Subcutaneous abdominal adipose tissue (tissue), 5 donors: ENCODE results near the gene EHF.

Experiments
- H3K27ac ChIP-seq: one replicate; pipeline ENCODE4 v1.7.0; 2013; ENCODE audit warnings: low read depth, mild to moderate bottlenecking, inconsistent platforms, low read length, moderate library complexity
- H3K27me3 ChIP-seq, 5 donors: one replicate each; pipeline ENCODE4 v1.7.0; 2013; ENCODE audit warnings: low read length in 5 of 5, inconsistent platforms in 1 of 5; ENCODE audit not compliant: control insufficient read depth in 5 of 5, insufficient read depth in 4 of 5
- H3K36me3 ChIP-seq, 5 donors: one replicate each; pipeline ENCODE4 v1.7.0; 2013; ENCODE audit warnings: low read length in 5 of 5; ENCODE audit not compliant: control insufficient read depth in 5 of 5, insufficient read depth in 5 of 5
- H3K4me1 ChIP-seq, 5 donors: one replicate each; pipeline ENCODE4 v1.7.0; 2013; ENCODE audit warnings: low read length in 5 of 5, mild to moderate bottlenecking in 3 of 5, moderate library complexity in 1 of 5; ENCODE audit not compliant: control insufficient read depth in 5 of 5, insufficient read depth in 5 of 5
- H3K4me3 ChIP-seq, 5 donors: one replicate each; pipeline ENCODE4 v1.7.0; 2013; ENCODE audit warnings: low read length in 5 of 5, low read depth in 1 of 5
- H3K9ac ChIP-seq, 5 donors: one replicate each; pipeline ENCODE4 v1.7.0; 2013; ENCODE audit warnings: low read length in 5 of 5, mild to moderate bottlenecking in 4 of 5, moderate library complexity in 3 of 5
- H3K9me3 ChIP-seq, 5 donors: one replicate each; pipeline ENCODE4 v1.7.0; 2013; ENCODE audit warnings: low read length in 5 of 5; ENCODE audit not compliant: control insufficient read depth in 5 of 5
- donor health status: healthy.
- donor health status: healthy.
- donor health status: healthy.
- donor health status: healthy.
- donor health status: healthy.

Gene EHF

DNA sequence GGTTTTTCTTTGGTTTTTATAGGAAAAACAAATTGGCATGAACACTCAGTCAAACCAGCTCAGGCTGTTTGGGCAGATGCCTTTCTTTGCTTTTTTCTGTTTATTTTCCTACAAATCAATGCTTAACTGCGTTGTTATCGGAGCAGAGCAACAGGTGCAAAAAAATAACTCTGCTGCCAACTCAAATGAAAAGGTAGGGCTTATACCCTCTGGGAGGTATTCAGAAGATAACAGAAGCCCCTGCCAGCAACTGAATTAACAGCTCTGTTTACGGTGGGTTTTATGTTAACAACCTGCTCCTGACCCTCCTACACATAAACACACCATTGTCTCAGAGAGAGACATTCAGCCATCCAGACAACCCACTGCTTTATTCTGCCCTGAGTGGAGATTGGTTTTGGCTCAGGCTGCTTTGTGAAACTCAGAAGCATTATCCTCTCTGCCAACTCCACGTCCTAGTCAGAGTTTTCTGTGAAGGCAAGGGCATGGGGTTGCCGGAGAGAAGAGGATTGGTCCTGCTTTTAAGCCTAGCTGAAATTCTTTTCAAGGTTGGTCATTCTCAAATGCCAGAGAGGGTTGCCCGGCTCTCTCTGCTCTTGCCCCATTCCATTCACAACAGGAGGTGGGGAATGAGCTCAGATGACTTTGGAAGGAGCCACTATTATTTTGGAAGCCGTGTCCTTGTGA lies 11.4 kb downstream of the EHF start:
- peak overlapping the region in 1 of 5 donors; percentile 1 for H3K9ac ChIP-seq

DNA sequence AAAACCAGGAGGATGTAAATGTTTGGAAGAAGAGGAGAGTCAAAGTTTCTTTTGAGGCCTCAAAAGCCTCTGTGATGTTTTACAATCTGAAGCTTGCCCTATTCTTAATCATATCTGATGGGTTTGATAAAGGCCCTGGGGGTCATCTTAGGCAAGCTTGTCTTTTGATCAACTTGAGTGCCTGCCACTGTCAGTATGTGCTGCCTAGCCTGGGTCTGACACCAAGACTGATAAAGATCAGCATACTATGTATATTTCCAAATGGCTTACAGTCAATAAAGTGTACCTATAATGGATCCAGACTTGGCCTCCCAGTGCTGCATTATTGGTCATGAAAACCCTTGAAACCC lies 12.7 kb downstream of the EHF start:
- H3K4me1 ChIP-seq, result peaks cover 4 to 33% (median 27%) of the 10 kb centered on the region in 5 donors
- H3K36me3 ChIP-seq, result no peaks in the 10 kb centered on the region
- H3K27ac ChIP-seq, result peak overlapping the region; percentile 67
- H3K4me3 ChIP-seq, result no peak overlapping the region
- H3K27me3 ChIP-seq, result no peaks in the 10 kb centered on the region
- H3K9me3 ChIP-seq, result no peaks in the 10 kb centered on the region
- H3K9ac ChIP-seq, result no peak overlapping the region

More for the DNA sequence above, 11.4 kb downstream of the EHF start:
- H3K27me3 ChIP-seq, result no peaks in the 10 kb centered on the region
- H3K4me3 ChIP-seq, result no peak overlapping the region
- H3K9me3 ChIP-seq, result no peaks in the 10 kb centered on the region
- peak overlapping the region; percentile 67 for H3K27ac ChIP-seq
- no peaks in the 10 kb centered on the region for H3K36me3 ChIP-seq
- peaks cover 4 to 32% (median 24%) of the 10 kb centered on the region in 5 donors for H3K4me1 ChIP-seq

DNA sequence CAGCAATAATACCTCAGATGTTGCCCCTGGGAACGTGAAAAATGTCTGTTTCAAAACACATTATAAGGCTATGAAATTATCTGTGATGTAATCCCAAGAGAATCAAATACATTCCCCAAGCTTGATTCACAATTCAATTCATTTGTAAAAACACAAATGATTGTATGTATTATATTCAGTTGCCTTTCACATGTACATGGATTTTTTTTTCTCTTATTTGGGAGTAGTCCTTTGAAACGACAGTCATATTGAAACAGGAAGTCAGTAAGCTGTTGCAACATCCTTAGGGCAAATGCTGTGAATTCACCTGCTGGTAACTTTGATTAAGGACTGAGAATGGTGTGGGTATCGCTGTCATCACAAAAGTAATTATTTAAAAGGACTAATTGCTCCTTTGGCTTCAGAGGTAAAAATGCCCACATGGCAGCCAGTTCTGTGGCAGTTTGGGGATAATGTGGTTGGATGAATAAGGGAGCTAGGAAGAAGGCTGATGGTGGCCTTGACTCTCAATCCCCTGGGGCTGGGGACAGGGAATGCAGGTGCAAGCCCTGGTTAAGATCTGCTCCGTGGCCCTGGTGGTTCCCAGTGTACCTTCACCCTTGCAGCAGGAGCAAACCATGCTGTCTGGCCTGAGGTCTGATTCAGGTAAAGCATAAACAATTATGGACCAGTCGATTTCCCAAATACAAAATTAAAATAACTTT lies 13.2 kb downstream of the EHF start:
- Histone ChIP-seq H3K27ac (peak overlapping the region; percentile 67), H3K9ac (no peak overlapping the region), H3K36me3 (no peaks in the 10 kb centered on the region), H3K4me1 (peaks cover 4 to 33% (median 27%) of the 10 kb centered on the region in 5 donors), H3K4me3 (no peak overlapping the region), H3K27me3 (no peaks in the 10 kb centered on the region), H3K9me3 (no peaks in the 10 kb centered on the region)

- H3K9me3 ChIP-seq, result no peaks in the 10 kb centered on the region
- H3K27me3 ChIP-seq, result no peaks in the 10 kb centered on the region
- H3K4me3 ChIP-seq, result no peak overlapping the region
- H3K27ac ChIP-seq, result peak overlapping the region; percentile 67
- peaks cover 4 to 34% (median 27%) of the 10 kb centered on the region in 5 donors for H3K4me1 ChIP-seq
- H3K9ac ChIP-seq, result no peak overlapping the region
- no peaks in the 10 kb centered on the region for H3K36me3 ChIP-seq
Observed at GRCh38 chr11:34634694-34635062, 13.8 kb downstream of the EHF start.

- Histone ChIP-seq H3K9me3 (no peaks in the 10 kb centered on the region), H3K27ac (no peak overlapping the region), H3K4me1 (peaks cover 4 to 48% (median 40%) of the 10 kb centered on the region in 5 donors), H3K36me3 (no peaks in the 10 kb centered on the region), H3K9ac (no peak overlapping the region), H3K27me3 (no peaks in the 10 kb centered on the region), H3K4me3 (no peak overlapping the region)
Observed at GRCh38 chr11:34636127-34636526, 15.2 kb downstream of the EHF start.

GRCh38 chr11:34637303-34637702 lies 16.4 kb downstream of the EHF start:
- Histone ChIP-seq H3K4me3 (no peak overlapping the region), H3K27me3 (no peaks in the 10 kb centered on the region), H3K9me3 (no peaks in the 10 kb centered on the region), H3K27ac (no peak overlapping the region), H3K36me3 (no peaks in the 10 kb centered on the region), H3K4me1 (peaks cover 4 to 54% (median 41%) of the 10 kb centered on the region in 5 donors), H3K9ac (no peak overlapping the region)

DNA sequence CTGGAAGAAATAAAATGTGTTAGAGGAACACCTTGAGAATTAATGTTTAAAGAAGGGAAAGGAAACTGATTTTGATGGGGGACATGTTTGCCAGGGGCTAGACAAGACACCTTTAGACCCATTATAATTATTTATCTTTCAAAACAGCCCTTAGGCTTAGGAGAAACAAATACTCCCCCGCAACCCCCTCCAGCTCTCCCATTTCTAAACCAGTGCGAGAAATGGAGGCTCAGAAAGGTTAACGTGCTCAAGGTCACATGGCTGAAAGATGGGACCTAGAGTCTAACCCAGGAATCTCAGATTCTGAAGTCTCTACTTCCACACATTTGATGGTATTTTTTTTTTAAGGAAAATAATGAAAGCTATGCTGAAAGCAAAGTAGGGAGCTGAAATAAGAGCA lies 18.0 kb downstream of the EHF start:
- Histone ChIP-seq H3K36me3 (no peaks in the 10 kb centered on the region), H3K4me3 (no peak overlapping the region), H3K9ac (no peak overlapping the region), H3K27me3 (no peaks in the 10 kb centered on the region), H3K9me3 (no peaks in the 10 kb centered on the region), H3K27ac (no peak overlapping the region), H3K4me1 (peaks cover 2 to 40% (median 29%) of the 10 kb centered on the region in 5 donors)

- H3K4me1 ChIP-seq, result peaks cover 0 to 33% (median 23%) of the 10 kb centered on the region in 5 donors
- no peak overlapping the region for H3K4me3 ChIP-seq
- H3K27ac ChIP-seq, result no peak overlapping the region
- no peak overlapping the region for H3K9ac ChIP-seq
- H3K36me3 ChIP-seq, result no peaks in the 10 kb centered on the region
- no peaks in the 10 kb centered on the region for H3K27me3 ChIP-seq
- no peaks in the 10 kb centered on the region for H3K9me3 ChIP-seq
Observed at GRCh38 chr11:34639545-34639944, 18.7 kb downstream of the EHF start.

DNA sequence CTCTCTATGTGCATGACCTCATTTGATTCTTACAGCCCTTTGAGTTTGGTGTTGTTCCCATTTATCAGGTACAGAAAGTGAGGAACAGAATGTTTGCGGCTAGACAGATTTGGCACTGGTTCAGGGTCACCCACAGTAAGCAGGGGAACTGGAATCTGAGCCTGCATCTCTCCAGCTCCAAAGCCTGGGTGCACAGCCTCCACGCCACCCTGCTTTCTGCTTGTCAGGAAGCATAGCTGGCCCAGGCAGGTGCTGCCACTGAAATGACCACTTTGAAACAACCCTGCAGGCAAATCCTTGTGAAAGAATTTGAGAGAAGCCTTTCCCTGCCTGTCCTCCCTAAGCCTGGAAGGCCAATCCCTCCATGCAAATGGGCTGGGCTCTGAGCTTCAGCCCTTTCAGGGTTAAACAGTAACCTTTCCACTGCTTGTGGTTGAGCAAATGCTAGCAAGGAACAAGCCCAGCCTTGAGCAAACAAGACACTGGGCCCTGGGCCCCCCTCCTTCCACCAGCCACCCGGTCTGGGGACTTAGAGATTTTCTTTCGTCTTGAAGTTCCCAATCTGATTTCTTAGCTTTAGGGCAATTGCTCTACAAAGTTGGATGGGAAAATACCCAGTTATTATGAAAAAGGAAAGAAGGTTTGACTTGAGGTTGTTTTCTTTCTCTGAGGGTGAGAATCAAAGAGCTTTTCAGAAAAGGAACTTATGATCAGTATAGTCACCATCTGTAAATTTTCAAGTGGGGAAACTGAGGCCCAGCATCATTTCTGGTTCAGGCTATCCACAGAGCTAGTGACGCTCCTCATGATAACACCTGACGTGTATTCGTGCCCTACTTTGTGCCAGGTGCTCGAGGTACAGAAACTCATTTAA lies 19.4 kb downstream of the EHF start:
- Histone ChIP-seq H3K9me3 (no peaks in the 10 kb centered on the region), H3K27me3 (no peaks in the 10 kb centered on the region), H3K4me3 (no peak overlapping the region), H3K4me1 (peaks cover 0 to 30% (median 21%) of the 10 kb centered on the region in 5 donors), H3K36me3 (no peaks in the 10 kb centered on the region), H3K27ac (peak overlapping the region; percentile 3), H3K9ac (no peak overlapping the region)

GRCh38 chr11:34640924-34641275 lies 20.0 kb downstream of the EHF start:
- H3K9ac ChIP-seq, result no peak overlapping the region
- peaks cover 0 to 30% (median 21%) of the 10 kb centered on the region in 5 donors for H3K4me1 ChIP-seq
- H3K9me3 ChIP-seq, result no peaks in the 10 kb centered on the region
- H3K36me3 ChIP-seq, result no peaks in the 10 kb centered on the region
- H3K27me3 ChIP-seq, result no peaks in the 10 kb centered on the region
- peak overlapping the region; percentile 3 for H3K27ac ChIP-seq
- no peak overlapping the region for H3K4me3 ChIP-seq
